Measurements from ENCODE around the gene TTYH2. TPM values are rescaled to one million over a fixed set of nuclear protein-coding genes. Genes with fewer than 3 reads are reported as not detected.

The TTYH2 gene
- polyA plus RNA-seq, 1 experiment: 3.1 TPM

- no peak for DNase-seq (ENCODE audit: low read depth, low spot score)
- peaks cover 11% of the 10 kb centered on the region for H3K27me3 ChIP-seq (ENCODE audit: control insufficient read depth, insufficient read depth, low read length)
- H3K27ac ChIP-seq (ENCODE audit: low read depth, low read length): no peak overlapping the region
- no peak for TF ChIP-seq CTCF (IDR thresholded peaks at IDR 0.05; ENCODE audit: low read depth, low read length)
- H3K4me3 ChIP-seq (ENCODE audit: low read depth, low read length): no peak overlapping the region
- CTCF ChIA-PET: interaction anchor here (0.9 to 1.0 kb wide), 3 partner anchors 19 to 751 kb away, joined by 3 to 7 read pairs (median 5); no protein-coding TSS in a partner anchor
- no peaks in the 10 kb centered on the region; the same call in 1 of the 2 replicates for H3K9me3 ChIP-seq (ENCODE audit: control insufficient read depth, insufficient read depth, low read length)
- POLR2A ChIA-PET: no interaction called here
Measured at GRCh38 chr17:74180336-74180735, 33.0 kb upstream of the TTYH2 start.

- TF ChIP-seq CTCF (IDR thresholded peaks at IDR 0.05; ENCODE audit: low read depth, low read length): no peak
- Histone ChIP-seq H3K9me3 (ENCODE audit: control insufficient read depth, insufficient read depth, low read length) (no peaks in the 10 kb centered on the region; the same call in 1 of the 2 replicates), H3K27me3 (ENCODE audit: control insufficient read depth, insufficient read depth, low read length) (peaks cover 11% of the 10 kb centered on the region), H3K4me3 (ENCODE audit: low read depth, low read length) (no peak overlapping the region), H3K27ac (ENCODE audit: low read depth, low read length) (no peak overlapping the region)
- DNase-seq (ENCODE audit: low read depth, low spot score): no peak
- ChIA-PET POLR2A (no interaction called here), CTCF (no interaction called here)
Measured at GRCh38 chr17:74181341-74181740, 32.0 kb upstream of the TTYH2 start.

- H3K9me3 ChIP-seq (ENCODE audit: control insufficient read depth, insufficient read depth, low read length): no peaks in the 10 kb centered on the region; the same call in 1 of the 2 replicates
- no peak overlapping the region for H3K4me3 ChIP-seq (ENCODE audit: low read depth, low read length)
- no peak for TF ChIP-seq CTCF (IDR thresholded peaks at IDR 0.05; ENCODE audit: low read depth, low read length)
- DNase-seq (ENCODE audit: low read depth, low spot score): no peak
- H3K27me3 ChIP-seq (ENCODE audit: control insufficient read depth, insufficient read depth, low read length): peaks cover 11% of the 10 kb centered on the region
- CTCF ChIA-PET: no interaction called here
- H3K27ac ChIP-seq (ENCODE audit: low read depth, low read length): no peak overlapping the region
- POLR2A ChIA-PET: no interaction called here
Measured at GRCh38 chr17:74182041-74182723, 31.2 kb upstream of the TTYH2 start.

GRCh38 chr17:74183411-74183810 lies 30.0 kb upstream of the TTYH2 start:
- Histone ChIP-seq H3K4me3 (ENCODE audit: low read depth, low read length) (no peak overlapping the region), H3K27me3 (ENCODE audit: control insufficient read depth, insufficient read depth, low read length) (peaks cover 15% of the 10 kb centered on the region), H3K9me3 (ENCODE audit: control insufficient read depth, insufficient read depth, low read length) (no peaks in the 10 kb centered on the region; the same call in 1 of the 2 replicates), H3K27ac (ENCODE audit: low read depth, low read length) (no peak overlapping the region)
- POLR2A ChIA-PET: no interaction called here
- TF ChIP-seq CTCF (IDR thresholded peaks at IDR 0.05; ENCODE audit: low read depth, low read length): no peak
- CTCF ChIA-PET: interaction anchor here (1.7 kb wide), 1 partner anchor 20 kb away, joined by 4 read pairs; the partner anchor contains the start of gene RPL38
- no peak for DNase-seq (ENCODE audit: low read depth, low spot score)

- H3K27ac ChIP-seq (ENCODE audit: low read depth, low read length): no peak overlapping the region
- H3K27me3 ChIP-seq (ENCODE audit: control insufficient read depth, insufficient read depth, low read length): peaks cover 8% of the 10 kb centered on the region
- CTCF ChIA-PET: no interaction called here
- POLR2A ChIA-PET: no interaction called here
- DNase-seq (ENCODE audit: low read depth, low spot score): no peak
- H3K9me3 ChIP-seq (ENCODE audit: control insufficient read depth, insufficient read depth, low read length): no peaks in the 10 kb centered on the region
- TF ChIP-seq CTCF (IDR thresholded peaks at IDR 0.05; ENCODE audit: low read depth, low read length): no peak
- no peak overlapping the region for H3K4me3 ChIP-seq (ENCODE audit: low read depth, low read length)
Measured at GRCh38 chr17:74185571-74186185, 27.7 kb upstream of the TTYH2 start.

Data from AG04450 (cell line).